ENCODE data around the gene PROZ. TPM values are rescaled to one million over a fixed set of nuclear protein-coding genes. Genes with fewer than 3 reads are reported as not detected.

PROZ gene
- total and polyA plus RNA-seq, 2 of the 13 experiments (the other 11 are each of a cell fraction or from before 2014, with no cell fraction given), result 5.6 to 22.5 TPM

DNA sequence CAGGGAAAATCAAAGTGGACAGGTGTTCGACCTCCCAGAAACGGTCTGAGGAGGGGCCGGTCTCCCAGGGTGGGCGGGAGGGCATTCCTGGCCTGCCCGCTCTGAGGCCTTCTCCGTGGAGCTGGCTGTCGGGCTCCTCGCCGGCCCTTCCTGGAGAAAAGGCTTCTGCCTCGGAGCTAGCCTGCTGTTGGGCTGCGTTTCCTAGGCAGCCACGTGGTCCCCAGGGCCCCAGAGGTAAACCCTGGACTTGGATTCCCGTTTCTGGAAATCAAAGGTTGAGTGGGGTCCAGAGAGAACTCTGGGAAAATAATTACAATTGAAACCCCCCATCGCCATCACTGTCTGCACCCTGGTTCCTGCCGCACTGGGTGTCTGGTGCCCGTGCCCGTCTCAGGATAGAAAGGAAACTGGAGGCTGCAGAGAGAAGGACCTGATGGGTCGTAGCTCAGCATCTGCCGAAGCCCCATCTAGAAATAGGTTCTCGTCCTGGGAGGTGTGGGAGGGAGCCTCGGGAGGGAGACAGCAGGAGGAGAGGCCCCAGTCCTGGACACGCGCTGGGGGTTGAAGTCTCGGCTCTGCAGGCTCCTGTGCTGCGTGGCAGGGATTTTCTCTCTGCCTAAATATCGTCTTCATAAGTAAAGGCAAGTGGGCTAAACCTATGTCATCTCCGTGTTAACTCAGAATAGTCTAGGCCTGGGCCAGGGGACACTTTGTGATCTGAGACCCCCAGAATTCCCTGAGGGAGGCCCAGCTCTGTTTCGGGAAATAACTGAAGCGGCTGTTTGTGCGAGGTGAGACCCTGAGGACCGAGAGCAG is 7.7 kb upstream of the PROZ start:
- DNase-seq (ENCODE audit: low spot score) (no peak), ATAC-seq (peak; percentile 41), FAIRE-seq (no peak)
- peaks cover 64% of the 10 kb centered on the region for H3K4me1 ChIP-seq (ENCODE audit: insufficient read depth, low read length)
- ChIA-PET CTCF (ENCODE audit: low intra/inter-chr PET ratio, low total read pairs) (no interaction called here), POLR2A (interaction anchor here (0.7 to 3.7 kb wide), 15 partner anchors 10 to 230 kb away, joined by 3 to 33 read pairs (median 6); partner anchors contain the start of genes CUL4A, F10, F7 and PCID2)
- H3K9me3 ChIP-seq (ENCODE audit: low read length), result 0 out of 2 replicates have a peak, but pooled peaks cover 2% of the 10 kb centered on the region
- intact Hi-C loops (cut with micrococcal nuclease; ENCODE audit: unreplicated experiment) (loop anchor here (1.0 kb wide), 2 partner anchors 11 to 27 kb away; no protein-coding TSS in a partner anchor), in situ Hi-C loops (cut with HindIII; ENCODE audit: extremely low pct_ligation_motif_present, low pct_unique_long_range_greater_than_20kb) (no loop called here)
- H3K27ac ChIP-seq (ENCODE audit: extremely low read length, insufficient read depth, low read length), result peak overlapping the region; percentile 92
- no peak overlapping the region for H2AFZ ChIP-seq (ENCODE audit: low read length)
- H3K79me2 ChIP-seq (ENCODE audit: insufficient read depth, low read length), result peaks cover 32% of the 10 kb centered on the region
- H3K27me3 ChIP-seq (ENCODE audit: control insufficient read depth in 1 of 2, insufficient read depth in 2 of 2, low read length in 2 of 2), result no peaks in the 10 kb centered on the region
- peak overlapping the region; percentile 60 for H3K9ac ChIP-seq (ENCODE audit: insufficient read depth, low read depth, low read length)
- 43% methylated on average over 29 of the region's 31 CpGs for WGBS (ENCODE audit: low lambda C conversion rate)
- H3K4me3 ChIP-seq (replicated peaks in 1 of 3; ENCODE audit: insufficient read depth in 1 of 3, low read depth in 2 of 3, low read length in 3 of 3), result peak overlapping the region in 2 of 3 experiments; percentile 33 to 57; a peak in 4 of 6 replicates
- peaks cover 6 to 15% of the 10 kb centered on the region in 2 experiments; a peak in 3 of 5 replicates for H3K36me3 ChIP-seq (replicated peaks in 1 of 2; ENCODE audit: control insufficient read depth in 1 of 2, insufficient read depth in 2 of 2, low read length in 2 of 2)
- no TSS peak for BruUV-seq (replicated peaks)
- peak overlapping the region; percentile 88 for H3K4me2 ChIP-seq (ENCODE audit: low read depth, low read length)
- H4K20me1 ChIP-seq (ENCODE audit: insufficient read depth, low read length), result no peaks in the 10 kb centered on the region
- no peak for TF ChIP-seq XBP1 (CRISPR knock-in tag; IDR thresholded peaks at IDR 0.05)
- 0 out of 2 replicates have a peak, but pooled peaks have one; percentile 5 for TF ChIP-seq AHR (CRISPR knock-in tag; IDR thresholded peaks at IDR 0.05)
- TF ChIP-seq, protein P1, sequence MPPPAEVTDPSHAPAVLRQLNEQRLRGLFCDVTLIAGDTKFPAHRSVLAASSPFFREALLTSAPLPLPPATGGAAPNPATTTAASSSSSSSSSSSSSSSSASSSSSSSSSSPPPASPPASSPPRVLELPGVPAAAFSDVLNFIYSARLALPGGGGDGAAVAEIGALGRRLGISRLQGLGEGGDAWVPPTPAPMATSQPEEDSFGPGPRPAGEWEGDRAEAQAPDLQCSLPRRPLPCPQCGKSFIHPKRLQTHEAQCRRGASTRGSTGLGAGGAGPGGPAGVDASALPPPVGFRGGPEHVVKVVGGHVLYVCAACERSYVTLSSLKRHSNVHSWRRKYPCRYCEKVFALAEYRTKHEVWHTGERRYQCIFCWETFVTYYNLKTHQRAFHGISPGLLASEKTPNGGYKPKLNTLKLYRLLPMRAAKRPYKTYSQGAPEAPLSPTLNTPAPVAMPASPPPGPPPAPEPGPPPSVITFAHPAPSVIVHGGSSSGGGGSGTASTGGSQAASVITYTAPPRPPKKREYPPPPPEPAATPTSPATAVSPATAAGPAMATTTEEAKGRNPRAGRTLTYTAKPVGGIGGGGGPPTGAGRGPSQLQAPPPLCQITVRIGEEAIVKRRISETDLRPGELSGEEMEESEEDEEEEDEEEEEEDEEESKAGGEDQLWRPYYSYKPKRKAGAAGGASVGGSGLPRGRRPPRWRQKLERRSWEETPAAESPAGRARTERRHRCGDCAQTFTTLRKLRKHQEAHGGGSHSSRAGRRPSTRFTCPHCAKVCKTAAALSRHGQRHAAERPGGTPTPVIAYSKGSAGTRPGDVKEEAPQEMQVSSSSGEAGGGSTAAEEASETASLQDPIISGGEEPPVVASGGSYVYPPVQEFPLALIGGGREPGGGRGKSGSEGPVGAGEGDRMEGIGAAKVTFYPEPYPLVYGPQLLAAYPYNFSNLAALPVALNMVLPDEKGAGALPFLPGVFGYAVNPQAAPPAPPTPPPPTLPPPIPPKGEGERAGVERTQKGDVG (CRISPR knock-in tag; IDR thresholded peaks at IDR 0.05; ENCODE audit: borderline replicate concordance), result peak; percentile 28; the same call in 1 of the 2 replicates
- TF ChIP-seq, protein P2, sequence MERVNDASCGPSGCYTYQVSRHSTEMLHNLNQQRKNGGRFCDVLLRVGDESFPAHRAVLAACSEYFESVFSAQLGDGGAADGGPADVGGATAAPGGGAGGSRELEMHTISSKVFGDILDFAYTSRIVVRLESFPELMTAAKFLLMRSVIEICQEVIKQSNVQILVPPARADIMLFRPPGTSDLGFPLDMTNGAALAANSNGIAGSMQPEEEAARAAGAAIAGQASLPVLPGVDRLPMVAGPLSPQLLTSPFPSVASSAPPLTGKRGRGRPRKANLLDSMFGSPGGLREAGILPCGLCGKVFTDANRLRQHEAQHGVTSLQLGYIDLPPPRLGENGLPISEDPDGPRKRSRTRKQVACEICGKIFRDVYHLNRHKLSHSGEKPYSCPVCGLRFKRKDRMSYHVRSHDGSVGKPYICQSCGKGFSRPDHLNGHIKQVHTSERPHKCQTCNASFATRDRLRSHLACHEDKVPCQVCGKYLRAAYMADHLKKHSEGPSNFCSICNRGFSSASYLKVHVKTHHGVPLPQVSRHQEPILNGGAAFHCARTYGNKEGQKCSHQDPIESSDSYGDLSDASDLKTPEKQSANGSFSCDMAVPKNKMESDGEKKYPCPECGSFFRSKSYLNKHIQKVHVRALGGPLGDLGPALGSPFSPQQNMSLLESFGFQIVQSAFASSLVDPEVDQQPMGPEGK (CRISPR knock-in tag; IDR thresholded peaks at IDR 0.05), result no peak
- TF ChIP-seq, protein P3, sequence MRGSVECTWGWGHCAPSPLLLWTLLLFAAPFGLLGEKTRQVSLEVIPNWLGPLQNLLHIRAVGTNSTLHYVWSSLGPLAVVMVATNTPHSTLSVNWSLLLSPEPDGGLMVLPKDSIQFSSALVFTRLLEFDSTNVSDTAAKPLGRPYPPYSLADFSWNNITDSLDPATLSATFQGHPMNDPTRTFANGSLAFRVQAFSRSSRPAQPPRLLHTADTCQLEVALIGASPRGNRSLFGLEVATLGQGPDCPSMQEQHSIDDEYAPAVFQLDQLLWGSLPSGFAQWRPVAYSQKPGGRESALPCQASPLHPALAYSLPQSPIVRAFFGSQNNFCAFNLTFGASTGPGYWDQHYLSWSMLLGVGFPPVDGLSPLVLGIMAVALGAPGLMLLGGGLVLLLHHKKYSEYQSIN (CRISPR knock-in tag; IDR thresholded peaks at IDR 0.05; ENCODE audit: borderline replicate concordance), result no peak
- no peak; the same call in 1 of the 2 replicates for TF ChIP-seq ZNF563 (CRISPR knock-in tag; IDR thresholded peaks at IDR 0.05)
- no peak for TF ChIP-seq KDM4B (CRISPR knock-in tag; IDR thresholded peaks at IDR 0.05)
- TF ChIP-seq, protein P4, sequence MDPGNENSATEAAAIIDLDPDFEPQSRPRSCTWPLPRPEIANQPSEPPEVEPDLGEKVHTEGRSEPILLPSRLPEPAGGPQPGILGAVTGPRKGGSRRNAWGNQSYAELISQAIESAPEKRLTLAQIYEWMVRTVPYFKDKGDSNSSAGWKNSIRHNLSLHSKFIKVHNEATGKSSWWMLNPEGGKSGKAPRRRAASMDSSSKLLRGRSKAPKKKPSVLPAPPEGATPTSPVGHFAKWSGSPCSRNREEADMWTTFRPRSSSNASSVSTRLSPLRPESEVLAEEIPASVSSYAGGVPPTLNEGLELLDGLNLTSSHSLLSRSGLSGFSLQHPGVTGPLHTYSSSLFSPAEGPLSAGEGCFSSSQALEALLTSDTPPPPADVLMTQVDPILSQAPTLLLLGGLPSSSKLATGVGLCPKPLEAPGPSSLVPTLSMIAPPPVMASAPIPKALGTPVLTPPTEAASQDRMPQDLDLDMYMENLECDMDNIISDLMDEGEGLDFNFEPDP (CRISPR knock-in tag; conservative IDR thresholded peaks at IDR 0.05), result 0 out of 2 replicates have a peak, but pooled peaks have one; percentile 22
- no peak for TF ChIP-seq ZNF747 (CRISPR knock-in tag; IDR thresholded peaks at IDR 0.05; ENCODE audit: borderline replicate concordance)
- TF ChIP-seq ZNF331 (CRISPR knock-in tag; IDR thresholded peaks at IDR 0.05), result peak; percentile 3; the same call in 1 of the 2 replicates
- no peak for TF ChIP-seq ZNF12 (CRISPR knock-in tag; IDR thresholded peaks at IDR 0.05)

All from HepG2 (cell line).